HG03135 (cell line): ENCODE measurements around the gene DCK.
"Not testable (repeated sequence)": the region's sequence is repeated elsewhere in the genome, so short reads cannot be mapped to it uniquely, and the experiment has no call there.

Experiments
- ATAC-seq: cut with Tn5 transposase; IDR thresholded peaks from one replicate; pipeline ENCODE4 v1.9.1; 2021; ENCODE audit warnings: mild to moderate bottlenecking, moderate library complexity; ENCODE audit not compliant: unreplicated experiment

Gene DCK

GRCh38 chr4:70999639-71000038 is 6.2 kb downstream of the DCK start:
- ATAC-seq: not testable (repeated sequence)

- ATAC-seq: not testable (repeated sequence)
Measured at GRCh38 chr4:71001363-71001762, 7.9 kb downstream of the DCK start.

GRCh38 chr4:71004281-71004851 is 10.9 kb downstream of the DCK start:
- ATAC-seq: no peak

DNA sequence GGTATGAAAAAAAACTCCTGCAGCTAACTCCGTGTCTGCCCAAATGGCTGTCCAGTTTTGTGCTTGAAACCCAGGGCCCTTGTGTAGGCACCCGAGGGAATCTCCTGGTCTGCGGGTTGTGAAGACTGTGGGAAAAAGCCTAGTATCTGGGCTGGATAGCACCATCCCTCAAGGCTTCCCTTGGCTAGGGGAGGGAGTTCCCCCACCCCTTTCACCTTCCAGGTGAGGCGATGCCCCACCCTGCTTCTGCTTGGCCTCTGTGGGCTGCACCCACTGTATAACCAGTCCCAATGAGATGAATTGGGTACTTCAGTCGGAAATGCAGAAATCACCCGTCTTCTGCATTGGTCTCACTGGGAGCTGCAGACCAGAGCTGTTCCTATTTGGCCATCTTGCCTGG is 11.6 kb downstream of the DCK start:
- ATAC-seq: not testable (repeated sequence)

- peak; percentile 83 for ATAC-seq
Measured at GRCh38 chr4:71006203-71006907, 12.9 kb downstream of the DCK start.

GRCh38 chr4:71008196-71008595 is 14.7 kb downstream of the DCK start:
- no peak for ATAC-seq

DNA sequence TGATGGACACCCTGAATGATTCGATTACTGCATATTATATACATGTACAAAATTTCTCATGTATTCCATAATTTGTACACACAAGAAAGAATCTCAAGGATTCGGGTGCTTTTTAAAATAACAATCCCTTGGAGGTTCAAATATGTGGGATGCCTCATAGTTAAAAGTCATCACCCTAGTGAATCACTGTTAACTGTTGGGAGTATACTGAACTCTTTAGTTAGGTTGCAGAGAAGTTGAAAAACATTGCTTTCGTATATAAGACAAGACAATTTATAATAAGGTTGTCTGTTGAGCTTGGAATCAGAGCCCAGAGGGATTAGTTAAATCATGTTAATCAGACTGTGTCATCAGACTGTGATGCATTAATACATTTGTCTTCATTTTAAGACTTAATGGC is 15.6 kb downstream of the DCK start:
- no peak for ATAC-seq

DNA sequence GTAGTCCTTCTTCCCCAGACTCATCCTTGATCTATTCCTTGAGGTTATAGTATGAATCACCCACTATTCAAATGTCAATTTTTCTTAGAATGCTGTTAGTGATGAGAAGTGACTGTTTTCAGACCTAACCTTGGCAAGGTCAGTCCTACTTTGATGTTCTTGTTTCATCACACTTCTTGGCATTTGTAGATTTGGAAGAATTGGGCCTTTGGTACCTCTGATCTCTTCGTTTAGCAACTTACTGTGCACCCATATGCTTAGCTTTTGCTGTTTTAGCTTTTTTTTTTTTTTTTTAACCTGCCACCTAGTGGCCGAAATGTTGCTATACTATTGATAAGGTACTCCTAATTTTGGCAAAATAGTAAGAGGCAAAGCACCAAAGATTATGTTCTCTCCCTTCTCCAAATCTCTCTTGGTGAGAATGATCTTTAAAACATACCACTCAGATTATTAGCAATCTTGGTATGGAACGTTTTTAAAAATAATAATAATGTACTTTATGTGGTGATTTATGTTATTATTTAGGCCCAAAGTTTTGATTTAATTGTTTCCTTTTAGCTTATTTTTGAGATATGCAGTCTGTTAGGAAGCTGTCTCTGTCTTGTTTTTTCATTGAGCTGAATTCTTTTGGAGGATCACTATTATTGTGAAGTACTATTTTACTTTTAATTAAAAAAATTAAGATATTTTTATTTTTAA is 16.6 kb downstream of the DCK start:
- peak; percentile 41 for ATAC-seq

DNA sequence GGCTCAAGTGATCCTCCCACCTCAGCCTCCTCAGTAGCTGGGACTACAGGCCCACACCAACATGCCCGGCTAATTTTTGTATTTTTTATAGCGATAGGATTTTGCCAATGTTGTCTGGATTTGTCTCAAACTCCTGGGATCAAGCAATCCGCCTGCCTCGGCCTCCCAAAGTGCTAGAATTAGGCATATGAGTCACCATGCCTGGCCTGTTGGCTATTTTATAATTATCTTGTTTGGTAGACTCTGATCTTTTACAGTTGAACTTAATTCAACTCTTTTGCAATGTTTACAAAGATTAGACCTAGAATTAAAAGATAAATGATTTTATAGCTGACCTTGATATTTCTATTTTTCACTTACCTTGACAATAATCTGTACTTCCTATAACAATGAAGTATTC is 18.0 kb downstream of the DCK start:
- no peak for ATAC-seq

- ATAC-seq: not testable (repeated sequence)
Measured at GRCh38 chr4:71017391-71017790, 23.9 kb downstream of the DCK start.

GRCh38 chr4:71020611-71021010 is 27.2 kb downstream of the DCK start:
- no peak for ATAC-seq

DNA sequence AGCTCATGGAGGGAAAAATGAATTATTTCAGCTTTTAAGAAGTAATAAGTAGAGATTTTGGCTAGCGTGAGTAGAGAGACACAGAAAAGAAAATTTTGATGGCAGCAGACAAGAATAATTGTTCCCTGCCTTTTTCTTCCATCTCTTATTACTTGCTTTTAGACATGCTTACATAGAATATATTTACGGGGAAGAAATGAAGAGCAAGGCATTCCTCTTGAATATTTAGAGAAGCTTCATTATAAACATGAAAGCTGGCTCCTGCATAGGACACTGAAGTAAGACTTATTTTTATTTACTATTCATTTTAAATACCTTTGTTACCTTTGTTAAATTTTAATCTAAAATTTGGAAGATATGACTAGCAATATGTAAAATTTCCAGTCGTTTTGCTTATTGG is 32.2 kb downstream of the DCK start:
- ATAC-seq: no peak

DNA sequence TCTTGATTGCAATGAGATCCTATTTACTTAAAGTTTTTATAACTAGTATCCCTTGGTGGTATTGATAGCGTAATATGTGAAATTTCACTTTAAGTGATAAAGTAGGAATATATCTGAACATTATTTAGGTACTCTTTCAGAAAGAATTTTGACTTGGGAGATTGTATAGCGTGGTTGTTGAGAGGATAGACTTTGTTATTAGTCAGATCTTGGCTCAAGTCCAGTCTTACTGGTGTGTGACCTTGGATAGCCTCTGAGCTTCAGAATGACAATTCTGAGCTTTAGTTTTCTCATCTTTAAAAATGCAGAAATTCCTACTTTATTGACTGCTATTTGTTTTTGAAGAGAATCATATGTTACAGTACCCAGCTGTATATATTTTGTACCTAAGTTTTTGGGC is 32.6 kb downstream of the DCK start:
- ATAC-seq: no peak

DNA sequence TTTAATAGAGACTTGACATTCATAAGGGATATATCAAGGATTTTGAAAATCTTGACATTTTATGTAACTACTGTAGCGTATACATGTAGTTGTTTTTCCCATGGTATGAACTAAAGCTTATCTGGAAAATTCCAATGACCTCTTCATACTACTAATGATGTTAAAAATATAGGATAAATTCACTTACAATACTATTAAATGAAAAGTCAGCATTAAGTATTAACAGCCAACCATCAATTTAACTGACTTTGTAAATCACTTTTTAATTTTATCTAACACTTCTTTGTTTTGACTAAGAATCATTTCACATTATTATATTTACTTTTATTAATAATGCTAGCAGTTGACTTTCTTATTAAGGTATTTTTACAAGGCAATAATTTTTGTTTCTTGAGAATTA is 34.2 kb downstream of the DCK start:
- no peak for ATAC-seq

DNA sequence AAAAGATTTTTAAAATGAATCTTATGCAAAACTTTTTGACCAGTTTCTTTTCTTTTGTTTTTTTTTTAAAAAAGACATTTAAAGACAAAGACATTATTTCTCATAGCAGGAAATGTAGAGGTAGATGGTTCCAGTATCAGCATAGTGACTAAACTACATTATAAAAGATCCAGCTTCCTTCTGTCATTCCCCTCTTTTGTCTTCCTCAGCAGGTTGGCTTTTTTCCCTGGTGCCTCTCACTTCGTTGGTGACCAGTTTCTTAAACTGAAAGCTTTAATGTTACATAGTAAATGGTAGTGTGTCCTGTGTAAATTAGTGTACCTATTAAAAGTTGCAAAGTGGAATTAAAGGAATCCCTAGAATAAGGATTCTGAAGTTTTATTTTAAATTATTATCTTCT is 36.1 kb downstream of the DCK start:
- no peak for ATAC-seq

- not testable (repeated sequence) for ATAC-seq
Measured at GRCh38 chr4:71032106-71032505, 38.7 kb downstream of the DCK start.

DNA sequence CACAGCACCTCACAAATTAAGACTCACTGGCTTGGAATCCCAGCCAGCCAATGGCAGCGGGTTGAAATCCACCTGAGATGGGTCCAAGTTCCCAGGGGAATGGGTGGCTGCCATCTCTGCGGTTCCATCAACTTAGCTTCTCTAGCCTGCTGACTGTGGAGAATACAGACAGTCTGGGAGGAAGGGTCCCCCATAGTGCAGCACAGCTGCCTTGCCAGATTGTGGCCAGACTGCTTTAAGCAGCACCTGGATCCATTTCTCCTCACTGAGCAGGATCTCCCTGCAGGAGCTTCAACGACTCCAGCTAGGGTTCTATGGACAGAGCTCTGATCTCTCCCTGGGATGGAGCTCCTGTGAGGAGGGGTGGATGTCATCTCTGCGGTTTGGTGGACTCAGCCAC is 51.8 kb downstream of the DCK start:
- no peak for ATAC-seq

DNA sequence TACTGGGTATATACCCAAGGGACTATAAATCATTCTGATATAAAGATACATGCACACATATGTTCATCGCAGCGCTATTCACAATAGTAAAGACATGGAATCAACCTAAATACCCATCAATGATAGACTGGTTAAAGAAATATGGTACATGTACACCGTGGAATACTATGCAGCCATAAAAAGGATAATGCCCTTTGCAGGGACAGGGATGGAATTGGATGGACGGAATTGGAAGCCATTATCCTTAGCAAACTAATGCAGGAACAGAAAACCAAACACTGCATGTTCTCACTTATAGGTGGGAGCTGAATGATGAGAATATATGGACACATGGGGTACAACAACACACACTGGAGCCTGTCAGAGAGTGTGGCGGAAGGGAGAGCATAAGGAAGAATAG is 55.9 kb downstream of the DCK start:
- ATAC-seq: no peak

DNA sequence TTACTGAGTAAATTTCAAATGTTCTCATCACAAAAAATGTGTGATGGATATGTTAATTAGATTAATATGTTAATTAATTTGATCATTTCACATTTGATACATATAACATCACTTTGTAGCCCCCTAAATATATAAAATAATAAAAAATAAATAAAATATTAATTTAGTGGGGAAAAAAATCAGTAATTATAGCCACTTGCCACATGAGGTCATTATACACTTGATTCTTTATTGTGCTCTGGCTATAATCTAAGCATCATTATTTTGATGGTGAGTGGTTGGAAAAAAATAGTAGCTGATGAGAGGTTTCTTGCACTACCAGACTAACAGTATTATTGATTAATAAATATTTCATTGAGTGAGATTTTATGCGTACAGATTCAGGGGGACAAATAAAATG is 57.4 kb downstream of the DCK start:
- ATAC-seq: no peak

DNA sequence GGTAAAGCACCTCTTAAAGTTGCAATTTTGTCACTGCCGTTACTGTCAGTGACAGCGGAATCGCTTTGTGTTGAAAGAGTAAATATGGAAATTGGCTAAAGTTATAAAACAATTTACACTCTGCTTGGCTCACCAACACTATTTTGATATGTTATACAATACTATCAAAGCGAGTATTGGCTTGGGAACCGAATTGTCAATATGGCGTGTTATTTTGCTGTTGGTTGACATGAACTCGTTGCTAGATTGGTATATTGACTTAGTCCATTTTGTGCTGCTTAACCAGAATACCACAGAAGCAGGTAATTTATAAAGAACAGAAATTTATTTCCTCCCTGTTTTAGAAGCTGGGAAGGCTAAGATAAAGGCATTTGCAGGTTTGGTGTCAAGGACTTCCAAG is 58.6 kb downstream of the DCK start:
- no peak for ATAC-seq

DNA sequence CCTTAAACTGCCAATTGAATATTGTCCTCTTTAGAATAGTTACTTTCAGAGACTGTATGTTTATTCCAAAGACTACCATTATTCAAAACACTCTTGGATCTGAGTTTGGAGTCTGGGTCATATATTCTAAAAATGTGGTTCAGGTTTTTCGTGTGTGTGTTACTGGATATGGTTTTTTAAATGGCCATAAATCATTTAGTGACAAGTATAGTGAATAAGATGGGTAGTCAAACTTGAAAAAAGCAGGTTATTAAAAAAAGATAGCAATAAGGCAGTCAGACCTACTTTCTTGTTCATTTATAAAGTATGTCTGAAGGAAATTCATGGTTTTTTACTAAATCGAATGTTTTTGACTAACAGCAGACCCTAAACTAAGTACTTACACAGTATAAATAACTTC is 59.3 kb downstream of the DCK start:
- no peak for ATAC-seq

- ATAC-seq: not testable (repeated sequence)
Measured at GRCh38 chr4:71053613-71054012, 60.2 kb downstream of the DCK start.
